Glutamatergic neuron (in vitro differentiated cells): ENCODE results near the gene C10orf53. TPM values are rescaled to one million over a fixed set of nuclear protein-coding genes. Genes with fewer than 3 reads are reported as not detected.

Experiments used
- DNase-seq: peaks from one replicate; pipeline ENCODE4 v3.0.0; 2022
- H3K27ac Mint-ChIP-seq: one replicate; pipeline ENCODE4 v1.8.0; 2020; ENCODE audit warnings: mild to moderate bottlenecking, mixed read lengths, inconsistent platforms; ENCODE audit not compliant: unreplicated experiment
- H3K27me3 Mint-ChIP-seq: one replicate; pipeline ENCODE4 v1.8.0; 2020; ENCODE audit warnings: mild to moderate bottlenecking, moderate library complexity, mixed read lengths, inconsistent platforms; ENCODE audit not compliant: unreplicated experiment
- H3K36me3 Mint-ChIP-seq: one replicate; pipeline ENCODE4 v1.8.0; 2020; ENCODE audit warnings: mild to moderate bottlenecking, mixed read lengths, inconsistent platforms; ENCODE audit not compliant: unreplicated experiment
- H3K4me1 Mint-ChIP-seq: one replicate; pipeline ENCODE4 v1.8.0; 2020; ENCODE audit warnings: mild to moderate bottlenecking, low read depth, mixed read lengths, inconsistent platforms; ENCODE audit not compliant: unreplicated experiment
- H3K4me3 Mint-ChIP-seq: one replicate; pipeline ENCODE4 v1.8.0; 2020; ENCODE audit warnings: mild to moderate bottlenecking, mixed read lengths, inconsistent platforms; ENCODE audit not compliant: unreplicated experiment
- H3K9me3 Mint-ChIP-seq: one replicate; pipeline ENCODE4 v1.8.0; 2020; ENCODE audit warnings: mild to moderate bottlenecking, moderate library complexity, mixed read lengths, inconsistent platforms; ENCODE audit not compliant: unreplicated experiment
- total RNA-seq: library from RNA; stranded (reverse); fragmentation: NEBNext Ultra II Directional; extraction: Animal tissue kit (Norgen Biotek cat#: 25700); gene quantifications from one replicate; pipeline ENCODE4 v1.2.1, GENCODE V29; 2021; ENCODE audit not compliant: unreplicated experiment
- TF ChIP-seq, protein P1 (sequence below): fragments of 200-600 bp; sonication (generic); IDR thresholded peaks from one replicate; pipeline ENCODE4 v1.5.0; 2021; ENCODE audit not compliant: partially characterized antibody, unreplicated experiment

The C10orf53 gene
- total RNA-seq, 1 donor from 2014 or later = 0.25 TPM

DNA sequence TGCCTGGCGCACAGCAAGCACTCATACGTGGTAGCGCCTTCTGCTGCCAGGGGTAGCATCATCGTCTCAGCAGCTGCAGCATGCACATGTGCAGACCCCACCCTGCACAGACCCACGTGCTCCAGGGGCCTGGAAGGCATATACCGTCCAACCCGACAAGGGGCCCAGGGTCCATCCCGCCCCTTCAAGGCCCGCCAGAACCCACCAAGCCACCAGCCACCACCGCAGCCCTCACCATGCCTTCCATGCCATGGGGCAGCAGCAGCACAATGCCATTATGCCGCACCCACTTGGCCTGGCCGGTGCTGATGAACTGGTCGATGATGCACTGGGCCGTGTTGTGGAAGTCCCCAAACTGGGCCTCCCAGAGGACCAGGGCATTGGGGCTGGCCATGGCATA is 60.0 kb downstream of the C10orf53 start:
- Mint-ChIP-seq H3K36me3 (peaks cover 7% of the 10 kb centered on the region), H3K9me3 (peaks cover 10% of the 10 kb centered on the region), H3K4me3 (no peak overlapping the region), H3K27me3 (peaks cover 12% of the 10 kb centered on the region), H3K4me1 (peaks cover 12% of the 10 kb centered on the region), H3K27ac (no peak overlapping the region)
- DNase-seq = no peak
- TF ChIP-seq, protein P1, sequence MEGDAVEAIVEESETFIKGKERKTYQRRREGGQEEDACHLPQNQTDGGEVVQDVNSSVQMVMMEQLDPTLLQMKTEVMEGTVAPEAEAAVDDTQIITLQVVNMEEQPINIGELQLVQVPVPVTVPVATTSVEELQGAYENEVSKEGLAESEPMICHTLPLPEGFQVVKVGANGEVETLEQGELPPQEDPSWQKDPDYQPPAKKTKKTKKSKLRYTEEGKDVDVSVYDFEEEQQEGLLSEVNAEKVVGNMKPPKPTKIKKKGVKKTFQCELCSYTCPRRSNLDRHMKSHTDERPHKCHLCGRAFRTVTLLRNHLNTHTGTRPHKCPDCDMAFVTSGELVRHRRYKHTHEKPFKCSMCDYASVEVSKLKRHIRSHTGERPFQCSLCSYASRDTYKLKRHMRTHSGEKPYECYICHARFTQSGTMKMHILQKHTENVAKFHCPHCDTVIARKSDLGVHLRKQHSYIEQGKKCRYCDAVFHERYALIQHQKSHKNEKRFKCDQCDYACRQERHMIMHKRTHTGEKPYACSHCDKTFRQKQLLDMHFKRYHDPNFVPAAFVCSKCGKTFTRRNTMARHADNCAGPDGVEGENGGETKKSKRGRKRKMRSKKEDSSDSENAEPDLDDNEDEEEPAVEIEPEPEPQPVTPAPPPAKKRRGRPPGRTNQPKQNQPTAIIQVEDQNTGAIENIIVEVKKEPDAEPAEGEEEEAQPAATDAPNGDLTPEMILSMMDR = no peak

DNA sequence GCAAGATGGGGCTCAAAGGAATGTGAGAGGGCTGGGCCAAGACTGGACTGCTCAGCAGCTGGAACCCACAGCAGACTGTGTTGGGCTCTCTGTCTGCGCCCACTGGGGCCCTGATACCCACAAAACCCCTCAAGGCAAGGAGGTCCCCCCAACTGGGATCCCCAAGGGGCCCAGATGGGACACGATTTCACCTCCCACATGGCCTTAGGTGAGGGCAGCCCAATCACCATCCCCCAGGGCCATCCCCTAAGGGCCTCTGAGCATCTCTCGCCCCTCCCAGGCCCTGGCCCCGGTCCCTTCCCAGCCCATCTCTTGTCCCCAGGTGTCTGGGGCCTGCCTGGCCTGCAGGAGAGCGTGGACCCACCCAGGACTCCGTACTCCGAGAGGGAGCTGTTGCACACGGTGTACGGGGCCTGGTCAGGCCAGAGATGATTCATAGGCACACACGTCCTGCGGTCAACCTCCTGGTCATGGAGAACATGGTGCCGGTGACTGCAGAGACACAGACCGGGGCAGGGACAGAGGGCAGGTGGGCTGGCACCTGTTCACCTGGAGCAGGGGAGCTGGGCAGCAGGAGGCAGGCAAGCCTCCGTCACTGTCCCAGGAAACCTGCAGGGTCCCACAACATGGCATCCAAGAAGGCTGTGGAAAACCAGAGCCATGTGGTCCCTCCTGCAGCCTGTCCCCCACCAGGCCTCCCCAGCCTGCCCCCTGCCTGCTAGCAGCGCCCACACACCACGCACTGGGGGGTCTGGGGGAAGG is 61.1 kb downstream of the C10orf53 start:
- peaks cover 7% of the 10 kb centered on the region for H3K36me3 Mint-ChIP-seq
- H3K9me3 Mint-ChIP-seq = peaks cover 10% of the 10 kb centered on the region
- H3K4me1 Mint-ChIP-seq = peaks cover 12% of the 10 kb centered on the region
- no peak overlapping the region for H3K4me3 Mint-ChIP-seq
- peaks cover 10% of the 10 kb centered on the region for H3K27me3 Mint-ChIP-seq
- no peak for DNase-seq
- TF ChIP-seq, protein P1 = no peak
- no peak overlapping the region for H3K27ac Mint-ChIP-seq

DNA sequence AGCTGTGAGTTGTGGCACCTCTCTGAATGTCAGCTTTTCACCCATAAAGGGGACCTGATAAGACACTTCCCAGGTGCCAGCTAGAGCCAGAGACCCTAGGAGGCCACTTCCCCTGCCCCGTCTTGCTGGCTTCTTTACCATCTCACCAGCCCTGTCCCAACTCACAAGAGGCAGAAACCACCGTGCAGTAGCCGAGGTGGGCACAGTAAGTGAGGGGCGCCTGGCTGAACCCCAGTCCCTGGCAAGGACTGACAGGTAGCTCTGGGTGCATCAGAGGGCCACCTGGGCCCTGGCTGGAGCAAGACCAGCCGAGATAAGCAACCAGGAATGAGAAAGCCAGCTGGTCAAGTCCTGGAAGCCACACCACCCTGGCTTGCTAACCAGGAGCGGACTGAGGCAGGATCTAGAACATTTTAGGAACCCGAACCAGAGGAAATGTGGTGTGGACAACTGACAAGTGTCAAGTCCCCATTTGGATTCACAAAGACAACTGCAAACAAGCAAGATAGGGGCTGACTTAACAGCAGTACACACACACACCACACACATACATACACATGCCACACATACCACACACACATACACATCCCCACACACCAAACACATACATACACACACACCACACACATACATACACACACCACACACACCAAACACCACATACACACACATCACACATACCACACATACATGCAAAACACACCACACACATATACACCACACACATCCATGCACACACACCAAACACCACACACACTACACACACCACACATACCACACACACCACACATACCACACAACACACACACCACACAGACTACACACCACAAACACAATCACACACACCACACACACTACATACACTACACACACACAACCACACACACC is 61.9 kb downstream of the C10orf53 start:
- peaks cover 12% of the 10 kb centered on the region for H3K4me1 Mint-ChIP-seq
- H3K27ac Mint-ChIP-seq = no peak overlapping the region
- peaks cover 10% of the 10 kb centered on the region for H3K27me3 Mint-ChIP-seq
- peaks cover 7% of the 10 kb centered on the region for H3K36me3 Mint-ChIP-seq
- no peak for DNase-seq
- peaks cover 10% of the 10 kb centered on the region for H3K9me3 Mint-ChIP-seq
- no peak overlapping the region for H3K4me3 Mint-ChIP-seq
- TF ChIP-seq, protein P1 = no peak

DNA sequence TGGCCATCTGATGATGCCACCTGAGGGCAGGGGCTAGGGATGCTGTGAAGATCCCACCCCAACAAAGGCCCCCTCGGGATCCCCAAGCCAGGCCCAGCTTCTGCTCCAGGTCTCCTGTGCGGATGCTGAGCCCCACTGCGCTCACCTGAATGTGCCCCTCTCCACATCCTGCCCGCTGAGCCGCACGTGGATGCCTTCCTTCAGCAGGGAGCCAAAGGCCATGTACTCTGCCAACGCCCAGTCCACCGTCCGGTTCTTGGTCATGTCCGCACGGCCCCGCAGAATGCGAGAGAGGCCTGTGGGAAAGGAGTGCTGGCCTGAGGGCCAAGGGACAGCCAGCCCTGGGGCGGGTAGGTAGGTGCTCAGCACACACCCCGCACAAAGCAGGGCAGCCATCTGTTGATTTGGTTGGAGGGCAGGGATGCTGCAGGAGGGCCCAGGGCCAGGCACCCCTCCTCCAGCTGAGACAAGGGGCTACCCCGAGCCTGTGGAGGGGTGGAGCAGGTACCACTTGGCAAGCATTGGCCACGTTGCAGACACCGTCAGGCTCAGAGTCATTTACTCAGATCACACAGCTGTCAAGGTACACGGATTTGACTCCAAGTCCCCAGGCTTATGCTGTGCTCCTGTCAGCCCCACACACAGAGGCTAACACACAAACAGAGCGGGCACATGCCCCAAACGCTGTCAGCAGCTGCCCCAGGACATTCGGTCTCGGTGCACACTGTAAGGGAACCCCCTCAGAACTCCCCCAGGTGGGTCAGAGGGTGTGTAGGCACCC is 63.4 kb downstream of the C10orf53 start:
- no peak for DNase-seq
- no peak overlapping the region for H3K27ac Mint-ChIP-seq
- peaks cover 12% of the 10 kb centered on the region for H3K4me1 Mint-ChIP-seq
- TF ChIP-seq, protein P1 = no peak
- peaks cover 7% of the 10 kb centered on the region for H3K36me3 Mint-ChIP-seq
- peaks cover 10% of the 10 kb centered on the region for H3K27me3 Mint-ChIP-seq
- peaks cover 10% of the 10 kb centered on the region for H3K9me3 Mint-ChIP-seq
- H3K4me3 Mint-ChIP-seq = no peak overlapping the region
